NCI-H524 treated with DMSO at 0.1 percent for 48 hours (cell line): ENCODE results near the gene DRC7.

Source experiments
- DNase-seq: peaks from one replicate; lab custom pipeline; 2025; lab: John Stamatoyannopoulos, UW

DRC7 gene

DNA sequence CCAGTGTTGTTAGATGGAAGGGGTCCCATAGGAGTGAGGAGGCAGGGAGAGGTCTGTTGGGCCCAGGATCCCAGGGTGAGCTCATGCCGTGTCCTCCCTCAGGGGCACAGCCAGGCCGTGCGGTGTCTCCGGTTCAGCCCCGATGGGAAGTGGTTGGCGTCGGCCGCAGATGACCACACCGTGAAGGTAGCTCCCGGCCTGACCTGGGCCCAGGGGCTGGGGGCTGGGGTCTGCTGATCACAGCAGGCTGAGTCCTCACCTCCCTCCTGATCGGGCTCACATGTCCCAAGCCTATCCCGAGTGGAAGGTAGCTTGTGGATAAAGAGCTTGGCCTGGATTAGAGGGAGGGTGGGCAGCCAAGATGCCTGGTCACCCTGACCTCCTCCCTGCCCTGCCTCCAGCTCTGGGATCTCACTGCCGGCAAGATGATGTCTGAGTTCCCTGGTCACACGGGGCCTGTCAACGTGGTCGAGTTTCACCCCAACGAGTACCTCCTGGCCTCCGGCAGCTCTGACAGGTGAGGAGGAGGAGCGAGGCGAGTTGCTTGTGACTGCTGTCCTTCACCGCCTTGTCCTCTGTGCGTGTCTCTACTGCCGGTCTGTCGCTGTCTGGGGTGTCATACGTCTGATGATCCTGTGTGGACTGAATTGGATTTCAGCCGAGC is 57.1 kb downstream of the DRC7 start:
- DNase-seq = no peak

DNA sequence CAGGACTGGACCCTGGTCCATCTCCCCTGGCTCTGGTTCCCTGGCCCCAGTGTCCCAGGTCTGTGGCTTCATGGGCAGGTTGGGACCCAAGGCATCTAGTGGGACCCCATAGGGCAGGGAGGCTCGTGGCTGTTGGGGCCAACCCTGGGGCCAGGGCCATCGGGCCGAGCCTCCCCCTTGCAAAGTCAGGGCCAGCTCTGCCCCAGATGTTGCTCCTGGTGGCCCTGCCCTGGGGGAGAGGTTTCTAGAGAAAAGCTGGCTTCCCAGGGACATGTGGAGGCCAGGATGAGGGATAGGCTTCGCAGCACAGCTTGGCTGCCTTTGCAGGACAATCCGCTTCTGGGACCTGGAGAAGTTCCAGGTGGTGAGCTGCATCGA is 57.6 kb downstream of the DRC7 start:
- DNase-seq = no peak

- DNase-seq = no peak
Observed at GRCh38 chr16:57752581-57753447, 58.2 kb downstream of the DRC7 start.

GRCh38 chr16:57753448-57754353 is 59.1 kb downstream of the DRC7 start:
- no peak for DNase-seq

DNA sequence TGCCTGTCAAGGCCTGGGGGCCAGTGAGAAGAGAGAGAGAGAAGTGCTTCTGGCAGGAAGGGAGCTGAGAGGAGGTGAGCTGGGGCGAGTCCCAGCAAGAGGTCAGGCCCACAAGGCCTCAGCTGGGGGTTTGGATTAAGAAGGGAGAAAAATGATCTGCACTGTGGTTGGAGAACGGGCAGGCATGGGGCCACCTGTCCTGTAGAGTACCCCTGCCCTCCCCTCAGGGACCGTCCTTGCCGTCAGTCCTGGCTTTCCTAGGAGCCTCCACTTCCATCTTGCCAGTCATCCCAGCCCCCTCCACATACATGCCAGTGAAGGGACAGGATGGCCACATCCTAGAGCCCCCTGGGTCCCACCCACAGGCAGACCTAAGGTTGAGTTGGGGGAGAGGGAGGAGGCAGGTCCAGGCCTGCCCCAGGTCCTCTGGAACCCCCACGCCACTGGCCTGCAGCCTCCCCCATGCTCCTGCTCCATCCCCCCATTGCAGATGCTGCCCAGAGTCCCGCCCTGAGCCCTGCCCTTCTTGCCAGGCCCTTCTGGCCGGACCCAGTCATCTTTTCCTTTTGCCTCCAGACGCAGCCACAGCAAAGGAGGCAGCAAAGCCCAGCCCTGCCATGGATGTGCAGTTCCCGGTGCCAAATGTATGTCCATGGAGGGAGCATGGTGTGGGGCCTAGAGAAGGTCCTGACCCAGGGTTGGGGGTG is 59.9 kb downstream of the DRC7 start:
- DNase-seq = no peak

DNA sequence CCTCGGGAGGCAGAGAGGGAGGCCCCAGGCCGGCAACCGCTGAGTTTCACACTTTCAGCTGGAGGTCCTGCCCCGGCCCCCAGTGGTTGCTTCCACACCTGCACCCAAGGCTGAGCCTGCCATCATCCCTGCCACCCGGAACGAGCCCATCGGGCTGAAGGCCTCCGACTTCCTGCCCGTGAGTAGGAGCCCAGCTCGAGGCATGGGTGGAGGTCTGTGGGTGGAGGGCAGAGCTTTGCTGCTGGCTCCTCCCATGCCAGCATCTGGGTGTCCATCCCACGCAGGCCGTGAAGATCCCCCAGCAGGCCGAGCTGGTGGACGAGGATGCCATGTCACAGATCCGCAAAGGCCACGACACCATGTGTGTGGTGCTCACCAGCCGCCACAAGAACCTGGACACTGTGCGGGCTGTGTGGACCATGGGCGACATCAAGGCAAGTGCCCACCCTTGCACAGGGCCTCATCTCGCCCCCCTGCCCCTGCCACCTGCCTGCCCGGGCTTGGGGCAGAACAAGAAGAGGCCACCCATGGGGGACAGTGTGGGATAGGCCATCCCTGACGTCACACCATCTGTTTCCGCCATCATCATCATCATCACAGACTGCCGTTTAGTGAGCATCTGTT is 60.6 kb downstream of the DRC7 start:
- DNase-seq = no peak

- DNase-seq = no peak
Observed at GRCh38 chr16:57755726-57756423, 61.3 kb downstream of the DRC7 start.

DNA sequence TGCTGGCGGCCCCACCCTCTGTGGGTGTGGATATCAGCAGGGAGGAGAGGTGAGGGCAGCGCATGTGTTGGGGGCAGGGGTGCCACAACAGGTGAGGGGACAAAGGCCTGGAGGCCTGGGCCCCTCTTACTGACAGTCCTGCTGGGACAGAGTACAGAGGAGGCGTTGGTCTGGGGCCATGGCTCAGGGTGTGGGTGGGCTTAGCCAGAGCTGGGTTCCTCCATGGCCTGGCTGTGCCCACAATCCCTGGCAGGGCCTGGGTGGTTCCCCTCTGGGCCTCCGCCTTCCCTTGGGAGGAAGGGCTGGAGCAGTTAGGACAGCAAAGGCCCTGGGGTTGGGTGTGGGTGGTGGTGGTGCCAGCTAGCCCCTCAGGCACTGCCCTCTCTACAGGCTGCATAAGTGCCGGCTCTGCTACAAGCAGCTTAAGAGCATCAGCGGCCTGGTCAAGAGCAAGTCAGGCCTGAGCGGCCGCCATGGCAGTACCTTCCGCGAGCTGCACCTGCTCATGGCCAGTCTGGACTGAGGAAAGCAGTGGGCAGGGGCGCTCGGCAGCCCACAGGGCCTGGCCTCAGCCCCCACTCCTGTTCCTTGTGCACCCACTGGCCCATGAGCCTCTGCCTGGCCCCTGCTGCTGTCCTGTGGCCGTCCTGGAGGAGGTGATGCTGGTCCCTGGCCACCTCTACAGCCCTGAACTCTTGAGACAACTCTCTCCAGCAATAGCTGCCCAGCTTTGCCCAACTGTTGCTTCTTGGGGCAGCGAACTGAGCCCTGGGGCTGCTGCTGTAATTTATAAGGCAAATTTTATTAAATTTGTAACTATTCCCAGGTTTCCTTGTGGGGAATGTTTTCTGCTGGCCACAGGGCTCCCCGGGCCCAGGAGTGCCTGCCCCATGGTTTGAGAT is 62.1 kb downstream of the DRC7 start:
- no peak for DNase-seq

GRCh38 chr16:57757326-57757786 is 62.8 kb downstream of the DRC7 start:
- no peak for DNase-seq

GRCh38 chr16:57757883-57758282 is 63.3 kb downstream of the DRC7 start:
- no peak for DNase-seq

- no peak for DNase-seq
Observed at GRCh38 chr16:57758331-57759117, 63.9 kb downstream of the DRC7 start.

- no peak for DNase-seq
Observed at GRCh38 chr16:57759131-57759530, 64.5 kb downstream of the DRC7 start.

- no peak for DNase-seq
Observed at GRCh38 chr16:57759541-57760356, 65.1 kb downstream of the DRC7 start.

DNA sequence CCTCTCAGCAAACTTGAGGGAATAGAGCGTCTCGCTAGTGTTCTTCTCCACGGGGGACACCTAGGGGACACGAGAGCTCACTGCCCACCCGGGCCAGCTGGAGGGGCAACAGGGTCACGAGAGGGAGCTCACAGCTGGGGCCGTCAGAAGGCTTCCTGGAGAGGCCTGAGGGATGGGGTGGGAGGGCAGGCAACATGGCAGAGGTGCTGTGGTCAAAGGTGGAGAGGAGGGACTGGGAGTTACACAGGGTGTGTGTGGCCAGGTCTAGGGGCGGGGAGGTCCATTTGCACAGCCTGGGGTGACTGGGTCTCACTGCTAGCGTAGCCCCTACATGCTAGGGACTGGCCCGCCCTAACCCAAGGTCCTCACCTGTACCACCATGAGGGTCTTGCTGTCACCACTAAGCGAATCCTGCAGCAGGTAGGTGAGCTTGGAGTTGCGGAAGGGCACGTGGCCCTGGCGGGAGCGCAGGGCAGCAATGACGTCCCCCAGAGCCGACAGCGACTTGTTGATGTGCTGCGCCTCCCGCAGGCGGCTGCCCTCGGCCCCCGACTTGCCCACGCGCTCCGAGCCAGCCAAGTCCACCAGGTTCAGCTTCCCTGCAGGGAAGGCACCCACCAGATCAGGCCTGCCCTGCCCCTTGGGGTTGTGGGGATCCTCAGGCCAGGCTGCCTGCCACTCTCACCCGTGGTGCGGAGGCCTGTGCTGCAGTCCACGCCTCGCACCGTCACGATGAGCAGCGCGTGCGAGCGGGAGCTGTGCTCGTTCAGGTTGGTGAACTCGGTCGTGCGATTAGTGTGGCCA is 66.0 kb downstream of the DRC7 start:
- DNase-seq = no peak

- no peak for DNase-seq
Observed at GRCh38 chr16:57761301-57761700, 66.7 kb downstream of the DRC7 start.

- DNase-seq = no peak
Observed at GRCh38 chr16:57761957-57762356, 67.4 kb downstream of the DRC7 start.
